CMK (cell line): ENCODE data around the gene FRMD1.

Source experiments
- DNase-seq: peaks from one replicate; pipeline ENCODE4 v3.0.0-alpha.2; 2010; ENCODE audit warnings: low read depth

FRMD1 gene

GRCh38 chr6:168004023-168004422 is 75.0 kb downstream of the FRMD1 start:
- no peak for DNase-seq
